Activated CD4-positive, alpha-beta T cell treated with anti-CD3 and anti-CD28 coated beads, Interleukin-2, amount 10 ng/mL, durations not matched to agents 24 days and 14 days (primary cell): Measurements from ENCODE around the gene E2F8. TPM values are rescaled to one million over a fixed set of nuclear protein-coding genes. Genes with fewer than 3 reads are reported as not detected.

ENCODE experiments used
- DNase-seq: peaks from one replicate; pipeline ENCODE4 v3.0.0; 2022
- H3K27ac Mint-ChIP-seq: one replicate; pipeline ENCODE4 v1.8.0; 2022; ENCODE audit warnings: mild to moderate bottlenecking, mixed read lengths
- H3K27me3 Mint-ChIP-seq: one replicate; pipeline ENCODE4 v1.8.0; 2022; ENCODE audit warnings: mixed read lengths
- H3K36me3 Mint-ChIP-seq: one replicate; pipeline ENCODE4 v1.8.0; 2022; ENCODE audit warnings: low read depth, mild to moderate bottlenecking, mixed read lengths
- H3K4me1 Mint-ChIP-seq: one replicate; pipeline ENCODE4 v1.8.0; 2021; ENCODE audit warnings: mixed read lengths
- H3K4me3 Mint-ChIP-seq: one replicate; pipeline ENCODE4 v1.8.0; 2022; ENCODE audit warnings: mild to moderate bottlenecking, moderate library complexity, mixed read lengths
- H3K9me3 Mint-ChIP-seq: one replicate; pipeline ENCODE4 v1.8.0; 2021; ENCODE audit warnings: mixed read lengths
- intact Hi-C: fragments of 100-400 bp; cut with micrococcal nuclease; formaldehyde crosslinking; loops from one replicate; pipeline ENCODE4 v1.15.1; 2023
- total RNA-seq: library from RNA; stranded (reverse); gene quantifications from 2 replicates; pipeline ENCODE4 v1.2.3, GENCODE V29; 2022

E2F8 gene
- total RNA-seq, 1 donor from 2014 or later: 29.0 TPM

GRCh38 chr11:19199048-19199447 lies 41.7 kb downstream of the E2F8 start:
- Mint-ChIP-seq H3K27me3 (peaks cover 8% of the 10 kb centered on the region), H3K4me3 (no peak overlapping the region), H3K27ac (no peak overlapping the region), H3K4me1 (no peaks in the 10 kb centered on the region), H3K36me3 (no peaks in the 10 kb centered on the region), H3K9me3 (no peaks in the 10 kb centered on the region)
- intact Hi-C loops: no loop called here
- no peak for DNase-seq

- no peaks in the 10 kb centered on the region for H3K36me3 Mint-ChIP-seq
- intact Hi-C loops: no loop called here
- H3K4me1 Mint-ChIP-seq: no peaks in the 10 kb centered on the region
- no peak overlapping the region for H3K4me3 Mint-ChIP-seq
- no peak for DNase-seq
- no peaks in the 10 kb centered on the region for H3K9me3 Mint-ChIP-seq
- H3K27ac Mint-ChIP-seq: no peak overlapping the region
- peaks cover 6% of the 10 kb centered on the region for H3K27me3 Mint-ChIP-seq
Observed at GRCh38 chr11:19196432-19196831, 44.3 kb downstream of the E2F8 start.

- Mint-ChIP-seq H3K9me3 (no peaks in the 10 kb centered on the region), H3K36me3 (no peaks in the 10 kb centered on the region), H3K27ac (no peak overlapping the region), H3K4me1 (no peaks in the 10 kb centered on the region), H3K4me3 (no peak overlapping the region), H3K27me3 (no peaks in the 10 kb centered on the region)
- intact Hi-C loops: no loop called here
- no peak for DNase-seq
Observed at GRCh38 chr11:19194620-19195308, 46.0 kb downstream of the E2F8 start.

GRCh38 chr11:19193916-19194315 lies 46.8 kb downstream of the E2F8 start:
- H3K27ac Mint-ChIP-seq: no peak overlapping the region
- no peaks in the 10 kb centered on the region for H3K9me3 Mint-ChIP-seq
- intact Hi-C loops: no loop called here
- DNase-seq: no peak
- H3K27me3 Mint-ChIP-seq: no peaks in the 10 kb centered on the region
- no peaks in the 10 kb centered on the region for H3K36me3 Mint-ChIP-seq
- H3K4me3 Mint-ChIP-seq: no peak overlapping the region
- H3K4me1 Mint-ChIP-seq: no peaks in the 10 kb centered on the region

GRCh38 chr11:19191530-19192169 lies 49.1 kb downstream of the E2F8 start:
- Mint-ChIP-seq H3K4me1 (no peaks in the 10 kb centered on the region), H3K4me3 (no peak overlapping the region), H3K27me3 (no peaks in the 10 kb centered on the region), H3K9me3 (no peaks in the 10 kb centered on the region), H3K27ac (no peak overlapping the region), H3K36me3 (no peaks in the 10 kb centered on the region)
- DNase-seq: no peak
- intact Hi-C loops: no loop called here

- intact Hi-C loops: no loop called here
- DNase-seq: no peak
- no peak overlapping the region for H3K27ac Mint-ChIP-seq
- no peaks in the 10 kb centered on the region for H3K4me1 Mint-ChIP-seq
- H3K4me3 Mint-ChIP-seq: no peak overlapping the region
- no peaks in the 10 kb centered on the region for H3K27me3 Mint-ChIP-seq
- H3K36me3 Mint-ChIP-seq: no peaks in the 10 kb centered on the region
- no peaks in the 10 kb centered on the region for H3K9me3 Mint-ChIP-seq
Observed at GRCh38 chr11:19187833-19188258, 52.9 kb downstream of the E2F8 start.

- no peak overlapping the region for H3K27ac Mint-ChIP-seq
- H3K27me3 Mint-ChIP-seq: no peaks in the 10 kb centered on the region
- no peaks in the 10 kb centered on the region for H3K9me3 Mint-ChIP-seq
- no peak for DNase-seq
- no peaks in the 10 kb centered on the region for H3K36me3 Mint-ChIP-seq
- intact Hi-C loops: no loop called here
- H3K4me3 Mint-ChIP-seq: no peak overlapping the region
- no peaks in the 10 kb centered on the region for H3K4me1 Mint-ChIP-seq
Observed at GRCh38 chr11:19187114-19187832, 53.5 kb downstream of the E2F8 start.

- DNase-seq: no peak
- H3K36me3 Mint-ChIP-seq: no peaks in the 10 kb centered on the region
- no peak overlapping the region for H3K4me3 Mint-ChIP-seq
- no peak overlapping the region for H3K27ac Mint-ChIP-seq
- no peaks in the 10 kb centered on the region for H3K27me3 Mint-ChIP-seq
- no peaks in the 10 kb centered on the region for H3K4me1 Mint-ChIP-seq
- intact Hi-C loops: no loop called here
- no peaks in the 10 kb centered on the region for H3K9me3 Mint-ChIP-seq
Observed at GRCh38 chr11:19185516-19186052, 55.2 kb downstream of the E2F8 start.

GRCh38 chr11:19185036-19185435 lies 55.7 kb downstream of the E2F8 start:
- Mint-ChIP-seq H3K27ac (no peak overlapping the region), H3K4me3 (no peak overlapping the region), H3K4me1 (no peaks in the 10 kb centered on the region), H3K9me3 (no peaks in the 10 kb centered on the region), H3K27me3 (no peaks in the 10 kb centered on the region), H3K36me3 (peaks cover under 1% of the 10 kb centered on the region)
- intact Hi-C loops: no loop called here
- DNase-seq: no peak

- Mint-ChIP-seq H3K27me3 (no peaks in the 10 kb centered on the region), H3K4me1 (no peaks in the 10 kb centered on the region), H3K4me3 (no peak overlapping the region), H3K27ac (no peak overlapping the region), H3K9me3 (no peaks in the 10 kb centered on the region), H3K36me3 (peaks cover 2% of the 10 kb centered on the region)
- DNase-seq: no peak
- intact Hi-C loops: no loop called here
Observed at GRCh38 chr11:19183646-19184045, 57.1 kb downstream of the E2F8 start.

GRCh38 chr11:19181531-19182261 lies 59.0 kb downstream of the E2F8 start:
- no peaks in the 10 kb centered on the region for H3K27me3 Mint-ChIP-seq
- H3K9me3 Mint-ChIP-seq: no peaks in the 10 kb centered on the region
- no peak for DNase-seq
- no peak overlapping the region for H3K27ac Mint-ChIP-seq
- peaks cover 8% of the 10 kb centered on the region for H3K36me3 Mint-ChIP-seq
- intact Hi-C loops: no loop called here
- H3K4me3 Mint-ChIP-seq: no peak overlapping the region
- no peaks in the 10 kb centered on the region for H3K4me1 Mint-ChIP-seq

- no peak for DNase-seq
Observed at GRCh38 chr11:19176629-19177186, 64.0 kb downstream of the E2F8 start.

More at GRCh38 chr11:19176629-19177186, 64.0 kb downstream of the E2F8 start:
- Mint-ChIP-seq H3K27ac (no peak overlapping the region), H3K9me3 (no peaks in the 10 kb centered on the region), H3K4me1 (peaks cover 2% of the 10 kb centered on the region), H3K27me3 (no peaks in the 10 kb centered on the region), H3K4me3 (no peak overlapping the region), H3K36me3 (peaks cover 31% of the 10 kb centered on the region)
- intact Hi-C loops: no loop called here
